GM12801 (cell line): ENCODE data around the gene ZNF467.

ENCODE experiments used
- TF ChIP-seq, protein P1 (sequence below): IDR thresholded peaks from one replicate; pipeline ENCODE4 v1.5.1; 2011; ENCODE audit warnings: control low read depth; ENCODE audit not compliant: insufficient read length; ENCODE audit errors: extremely low read depth

Gene ZNF467

DNA sequence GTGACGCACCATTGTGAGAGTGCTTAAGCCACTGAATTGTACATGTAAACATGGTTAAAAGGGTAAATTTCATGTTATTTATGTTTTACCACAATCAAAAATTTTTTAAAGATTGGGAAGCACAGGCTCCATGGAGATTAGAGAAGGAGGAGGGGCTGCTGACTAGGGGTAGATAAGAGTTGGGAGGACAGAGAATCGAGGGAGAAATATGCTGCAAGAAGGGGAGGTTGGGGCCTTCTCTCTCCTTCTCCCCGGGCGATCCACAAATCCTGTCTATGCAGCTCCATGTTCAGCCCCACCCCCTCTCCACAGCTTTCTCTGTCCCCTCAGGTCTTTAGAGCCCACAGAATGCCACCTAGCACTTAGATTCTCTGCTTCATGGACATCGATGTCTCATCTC lies 12.1 kb downstream of the ZNF467 start:
- TF ChIP-seq, protein P1, sequence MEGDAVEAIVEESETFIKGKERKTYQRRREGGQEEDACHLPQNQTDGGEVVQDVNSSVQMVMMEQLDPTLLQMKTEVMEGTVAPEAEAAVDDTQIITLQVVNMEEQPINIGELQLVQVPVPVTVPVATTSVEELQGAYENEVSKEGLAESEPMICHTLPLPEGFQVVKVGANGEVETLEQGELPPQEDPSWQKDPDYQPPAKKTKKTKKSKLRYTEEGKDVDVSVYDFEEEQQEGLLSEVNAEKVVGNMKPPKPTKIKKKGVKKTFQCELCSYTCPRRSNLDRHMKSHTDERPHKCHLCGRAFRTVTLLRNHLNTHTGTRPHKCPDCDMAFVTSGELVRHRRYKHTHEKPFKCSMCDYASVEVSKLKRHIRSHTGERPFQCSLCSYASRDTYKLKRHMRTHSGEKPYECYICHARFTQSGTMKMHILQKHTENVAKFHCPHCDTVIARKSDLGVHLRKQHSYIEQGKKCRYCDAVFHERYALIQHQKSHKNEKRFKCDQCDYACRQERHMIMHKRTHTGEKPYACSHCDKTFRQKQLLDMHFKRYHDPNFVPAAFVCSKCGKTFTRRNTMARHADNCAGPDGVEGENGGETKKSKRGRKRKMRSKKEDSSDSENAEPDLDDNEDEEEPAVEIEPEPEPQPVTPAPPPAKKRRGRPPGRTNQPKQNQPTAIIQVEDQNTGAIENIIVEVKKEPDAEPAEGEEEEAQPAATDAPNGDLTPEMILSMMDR: no peak

- TF ChIP-seq, protein P1: no peak
Observed at GRCh38 chr7:149760538-149760937, 12.8 kb downstream of the ZNF467 start.

DNA sequence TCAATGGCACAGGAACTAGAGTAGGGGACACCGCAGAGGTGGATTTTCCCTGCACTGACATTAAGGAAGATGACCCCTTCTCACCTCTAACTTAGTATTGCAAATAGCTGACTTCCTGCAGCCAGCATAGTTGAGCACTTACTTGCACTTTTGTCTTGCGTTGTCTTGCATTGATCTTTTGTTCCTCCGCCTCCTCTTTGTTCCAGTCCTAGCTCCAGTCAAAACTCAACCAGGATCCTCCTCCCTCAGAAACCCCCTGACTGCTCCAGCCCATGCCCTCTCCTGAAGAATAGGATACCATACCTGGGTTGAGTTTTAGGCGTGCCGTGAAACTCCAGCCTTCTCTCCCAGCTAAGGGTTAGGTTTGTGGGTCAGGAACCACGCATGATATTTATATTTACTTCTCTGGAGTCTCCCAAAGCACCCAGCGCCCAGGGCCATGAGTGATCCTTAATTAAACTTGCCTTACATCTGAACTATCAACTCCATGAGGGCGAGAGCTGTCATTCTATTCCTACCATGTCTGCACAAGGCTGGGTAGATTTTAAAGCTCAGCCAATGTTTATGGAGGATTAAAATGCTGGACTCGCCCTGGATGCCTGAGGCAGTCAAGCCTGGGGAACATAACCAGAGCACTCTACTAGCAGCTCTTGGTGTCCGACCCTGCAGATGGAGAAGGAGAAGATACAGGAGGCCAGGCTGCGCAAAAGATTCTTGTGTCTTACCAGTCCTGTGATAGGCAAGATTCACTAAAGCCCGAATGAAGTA lies 14.1 kb downstream of the ZNF467 start:
- TF ChIP-seq, protein P1: no peak

- TF ChIP-seq, protein P1: no peak
Observed at GRCh38 chr7:149753375-149754233, 19.8 kb downstream of the ZNF467 start.

DNA sequence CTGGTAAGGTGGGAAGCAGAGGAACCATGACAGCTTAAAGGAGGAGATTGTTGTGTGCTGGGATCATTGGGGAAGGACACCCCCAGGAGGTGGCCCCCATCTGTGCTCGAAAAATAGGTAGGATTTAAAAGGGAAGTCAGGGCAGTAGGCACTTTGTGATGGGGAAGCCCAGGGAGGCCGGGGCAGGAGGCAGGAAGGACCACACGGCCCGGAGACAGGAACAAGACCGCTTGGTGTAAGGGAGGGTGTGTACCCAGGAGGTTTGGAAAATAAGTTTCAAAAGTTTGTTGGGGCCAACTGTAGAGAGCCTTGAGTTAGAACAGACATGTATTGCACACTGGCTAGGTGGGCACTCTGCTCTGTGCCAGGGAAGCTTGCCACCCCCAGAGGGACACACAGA lies 20.7 kb downstream of the ZNF467 start:
- TF ChIP-seq, protein P1: no peak

DNA sequence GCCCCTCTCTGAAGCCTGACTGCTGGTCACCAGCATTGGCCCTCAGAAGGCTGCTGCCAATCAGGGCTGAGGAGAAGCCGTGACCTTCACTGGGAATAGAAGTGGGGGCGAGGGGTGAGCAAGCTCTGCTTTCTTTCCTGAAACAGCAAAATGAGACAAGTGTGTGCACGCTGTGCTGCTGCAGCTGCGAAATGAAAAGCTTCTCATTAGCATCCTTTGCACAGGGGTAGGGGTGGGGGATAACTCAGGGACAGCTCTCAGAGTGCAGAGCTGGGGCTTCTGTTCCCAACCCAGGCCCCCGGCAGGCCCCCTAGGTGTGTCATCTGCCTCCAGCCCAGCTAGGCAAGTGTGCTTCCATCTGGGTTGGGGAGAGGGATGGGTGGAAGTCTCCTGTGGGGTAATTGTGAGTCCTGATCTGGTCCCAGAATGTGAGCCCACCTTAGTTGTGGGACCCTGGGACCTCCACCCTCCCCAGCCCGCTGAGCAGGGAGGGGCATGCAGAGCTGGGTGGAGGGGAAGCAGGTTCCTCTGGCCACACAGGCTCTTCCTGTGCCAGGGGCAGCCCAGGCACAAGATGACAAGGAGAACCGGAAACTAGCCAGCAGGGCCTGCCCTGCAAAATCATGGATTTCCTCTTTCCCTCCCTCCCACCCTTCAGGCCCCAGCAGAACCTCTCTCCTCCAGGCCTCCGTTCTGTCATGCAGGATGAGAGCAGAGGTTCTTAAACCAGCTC lies 22.2 kb downstream of the ZNF467 start:
- TF ChIP-seq, protein P1: no peak
